Thoracic aorta (tissue), 2 donors: ENCODE measurements around the gene ADAM10. TPM values are rescaled to one million over a fixed set of nuclear protein-coding genes. Genes with fewer than 3 reads are reported as not detected.

Experiments
- ATAC-seq: fragments of 150-250 bp; one replicate; pipeline ENCODE4 v1.8.0; 2017; ENCODE audit warnings: low read depth; ENCODE audit not compliant: insufficient number of reproducible peaks, low FRiP score
- DNase-seq: peaks from one replicate; pipeline ENCODE4 v3.0.0-alpha.2; 2020; ENCODE audit warnings: low spot score
- H3K27ac ChIP-seq, 2 donors: fragments of 200-600 bp; sonication (generic); 1 replicate in 1 of 2; 2 replicates in 1 of 2; pipeline ENCODE4 v1.5.1; 2016; ENCODE audit warnings: mild to moderate bottlenecking in 2 of 2, moderate library complexity in 2 of 2
- H3K27me3 ChIP-seq: fragments of 200-600 bp; sonication (generic); replicated peaks from 2 replicates; pipeline ENCODE4 v1.6.0; 2016; ENCODE audit warnings: mild to moderate bottlenecking; ENCODE audit not compliant: insufficient read depth
- H3K36me3 ChIP-seq: fragments of 200-600 bp; sonication (generic); one replicate; pipeline ENCODE4 v1.5.1; 2016
- H3K4me1 ChIP-seq, 2 donors: fragments of 200-600 bp; sonication (generic); 1 replicate in 1 of 2; 2 replicates in 1 of 2; pipeline versions ENCODE4 v1.5.1 to v1.6.0; 2016; ENCODE audit warnings: low read depth in 2 of 2, mild to moderate bottlenecking in 1 of 2; ENCODE audit not compliant: control insufficient read depth in 1 of 2
- H3K4me3 ChIP-seq: fragments of 200-600 bp; sonication (generic); 2 replicates; pipeline ENCODE4 v1.5.1; 2016; ENCODE audit warnings: mild to moderate bottlenecking
- H3K9me3 ChIP-seq: fragments of 200-600 bp; sonication (generic); 2 replicates; pipeline ENCODE4 v1.5.1; 2016
- total RNA-seq, 2 donors: library from RNA; depleted of rRNA; stranded (reverse); fragments of >200 nt; gene quantifications; one replicate each; pipeline versions ENCODE4 v1.1.0 to v1.2.3, GENCODE V29; 2016
- TF ChIP-seq, protein P1 (sequence below): fragments of 200-600 bp; sonication (generic); IDR thresholded peaks from one replicate; pipeline ENCODE4 v1.5.1; 2019; ENCODE audit warnings: antibody characterized with exemption

ADAM10 gene
- total RNA-seq, 2 donors from 2014 or later, result 41.2 to 63.1 TPM

DNA sequence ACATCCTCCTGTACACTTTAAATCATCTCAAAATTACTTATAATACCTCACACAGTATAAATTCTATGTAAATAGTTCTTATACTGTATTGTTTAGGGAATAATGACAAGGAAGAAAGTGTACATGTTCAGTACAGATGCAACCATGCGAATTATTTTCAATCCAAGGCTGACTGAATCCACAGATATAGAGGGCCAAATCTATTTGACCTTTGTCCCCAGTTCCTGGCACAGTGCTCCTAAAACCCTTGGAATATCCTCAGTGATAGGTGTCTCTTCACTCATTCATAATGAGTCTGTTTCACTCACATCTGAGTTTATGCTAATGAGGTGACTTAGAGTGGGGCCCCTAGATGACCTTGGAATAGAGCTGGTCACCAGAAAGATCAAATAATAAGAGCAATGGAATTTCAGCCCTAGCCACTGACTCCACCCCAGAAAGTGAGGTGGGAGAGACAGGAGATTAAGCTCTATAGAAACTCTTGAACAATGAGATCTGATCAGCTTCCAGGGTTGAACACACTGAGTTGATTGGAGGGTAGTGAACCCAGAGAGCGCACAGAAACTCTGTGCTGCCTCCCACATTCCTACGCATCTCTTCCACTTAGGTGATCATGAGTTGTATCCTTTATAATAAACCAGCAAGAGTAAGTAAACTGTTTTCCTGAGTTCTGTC is 65.3 kb downstream of the ADAM10 start:
- peaks cover 5 to 22% of the 10 kb centered on the region in 2 donors for H3K4me1 ChIP-seq
- DNase-seq (no peak), ATAC-seq (no peak)
- H3K36me3 ChIP-seq, result no peaks in the 10 kb centered on the region
- H3K27me3 ChIP-seq, result no peaks in the 10 kb centered on the region
- no peak overlapping the region for H3K4me3 ChIP-seq
- TF ChIP-seq, protein P1, sequence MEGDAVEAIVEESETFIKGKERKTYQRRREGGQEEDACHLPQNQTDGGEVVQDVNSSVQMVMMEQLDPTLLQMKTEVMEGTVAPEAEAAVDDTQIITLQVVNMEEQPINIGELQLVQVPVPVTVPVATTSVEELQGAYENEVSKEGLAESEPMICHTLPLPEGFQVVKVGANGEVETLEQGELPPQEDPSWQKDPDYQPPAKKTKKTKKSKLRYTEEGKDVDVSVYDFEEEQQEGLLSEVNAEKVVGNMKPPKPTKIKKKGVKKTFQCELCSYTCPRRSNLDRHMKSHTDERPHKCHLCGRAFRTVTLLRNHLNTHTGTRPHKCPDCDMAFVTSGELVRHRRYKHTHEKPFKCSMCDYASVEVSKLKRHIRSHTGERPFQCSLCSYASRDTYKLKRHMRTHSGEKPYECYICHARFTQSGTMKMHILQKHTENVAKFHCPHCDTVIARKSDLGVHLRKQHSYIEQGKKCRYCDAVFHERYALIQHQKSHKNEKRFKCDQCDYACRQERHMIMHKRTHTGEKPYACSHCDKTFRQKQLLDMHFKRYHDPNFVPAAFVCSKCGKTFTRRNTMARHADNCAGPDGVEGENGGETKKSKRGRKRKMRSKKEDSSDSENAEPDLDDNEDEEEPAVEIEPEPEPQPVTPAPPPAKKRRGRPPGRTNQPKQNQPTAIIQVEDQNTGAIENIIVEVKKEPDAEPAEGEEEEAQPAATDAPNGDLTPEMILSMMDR, result no peak
- H3K9me3 ChIP-seq, result no peaks in the 10 kb centered on the region
- no peak overlapping the region for H3K27ac ChIP-seq

DNA sequence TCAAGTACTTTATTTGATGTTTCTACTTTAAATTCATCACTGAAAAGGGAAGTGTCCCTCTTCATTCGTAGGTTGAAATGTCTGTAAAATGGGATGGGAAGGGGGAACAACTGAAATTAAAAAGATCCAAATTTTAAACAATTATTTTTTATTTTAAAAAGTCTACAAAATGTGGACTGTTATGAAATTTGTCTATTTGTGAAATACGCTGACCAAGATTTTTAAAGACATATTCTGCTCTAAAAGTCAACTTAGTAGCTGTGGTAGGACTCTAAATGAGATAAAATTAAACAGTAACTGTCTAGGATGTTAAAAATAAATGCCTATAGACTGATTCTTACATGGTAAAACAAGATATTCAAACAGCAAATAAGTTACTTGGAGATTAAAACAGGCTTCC is 67.3 kb downstream of the ADAM10 start:
- Histone ChIP-seq H3K36me3 (no peaks in the 10 kb centered on the region), H3K27me3 (no peaks in the 10 kb centered on the region), H3K9me3 (no peaks in the 10 kb centered on the region), H3K4me1 (peaks cover 5 to 22% of the 10 kb centered on the region in 2 donors), H3K27ac (no peak overlapping the region), H3K4me3 (no peak overlapping the region)
- TF ChIP-seq, protein P1, result no peak
- ATAC-seq (no peak), DNase-seq (no peak)

DNA sequence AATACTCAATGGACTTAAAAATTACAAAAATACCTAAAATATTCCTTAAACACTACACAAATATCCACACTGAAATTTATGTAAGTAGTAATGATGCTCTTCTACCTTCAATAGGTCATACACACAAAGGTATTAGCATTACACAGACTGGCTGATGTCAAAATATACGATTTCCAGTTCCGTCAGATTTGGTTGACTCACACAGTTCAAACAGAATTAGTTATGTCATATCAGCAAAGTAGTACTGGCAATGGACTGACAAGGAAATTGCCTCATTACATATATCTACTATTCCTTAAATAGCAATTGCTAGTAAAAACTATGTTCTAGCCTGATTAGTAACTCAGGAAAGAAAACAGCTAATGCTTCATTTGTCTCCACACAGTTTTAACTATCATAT is 70.8 kb downstream of the ADAM10 start:
- peaks cover 5 to 14% of the 10 kb centered on the region in 2 donors for H3K4me1 ChIP-seq
- no peak overlapping the region for H3K4me3 ChIP-seq
- TF ChIP-seq, protein P1, result no peak
- H3K27me3 ChIP-seq, result no peaks in the 10 kb centered on the region
- ATAC-seq (no peak), DNase-seq (no peak)
- H3K27ac ChIP-seq, result no peak overlapping the region
- no peaks in the 10 kb centered on the region for H3K36me3 ChIP-seq
- H3K9me3 ChIP-seq, result no peaks in the 10 kb centered on the region

DNA sequence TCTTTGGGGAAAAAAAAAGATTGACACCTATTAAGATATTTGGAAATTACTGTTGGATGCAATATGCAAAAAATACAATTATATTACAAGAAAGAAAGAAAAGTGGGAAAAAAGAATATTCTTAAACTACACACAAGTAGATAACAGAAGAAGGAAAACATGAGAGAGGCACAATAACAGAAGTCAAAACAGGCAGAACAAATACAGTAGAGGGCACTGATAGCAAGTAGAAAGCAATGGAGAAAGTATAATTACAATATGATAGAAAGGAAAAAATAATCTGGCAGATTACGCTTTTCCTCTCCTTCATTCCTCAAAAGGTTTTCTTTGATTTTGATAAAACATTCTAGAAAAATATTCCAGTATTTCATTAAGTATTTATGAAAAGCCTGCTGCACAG is 72.1 kb downstream of the ADAM10 start:
- ATAC-seq, result no peak
- DNase-seq, result no peak
- peaks cover 5 to 11% of the 10 kb centered on the region in 2 donors for H3K4me1 ChIP-seq
- no peak overlapping the region for H3K27ac ChIP-seq
- TF ChIP-seq, protein P1, result no peak
- no peaks in the 10 kb centered on the region for H3K9me3 ChIP-seq
- H3K27me3 ChIP-seq, result no peaks in the 10 kb centered on the region
- no peak overlapping the region for H3K4me3 ChIP-seq
- H3K36me3 ChIP-seq, result no peaks in the 10 kb centered on the region

DNA sequence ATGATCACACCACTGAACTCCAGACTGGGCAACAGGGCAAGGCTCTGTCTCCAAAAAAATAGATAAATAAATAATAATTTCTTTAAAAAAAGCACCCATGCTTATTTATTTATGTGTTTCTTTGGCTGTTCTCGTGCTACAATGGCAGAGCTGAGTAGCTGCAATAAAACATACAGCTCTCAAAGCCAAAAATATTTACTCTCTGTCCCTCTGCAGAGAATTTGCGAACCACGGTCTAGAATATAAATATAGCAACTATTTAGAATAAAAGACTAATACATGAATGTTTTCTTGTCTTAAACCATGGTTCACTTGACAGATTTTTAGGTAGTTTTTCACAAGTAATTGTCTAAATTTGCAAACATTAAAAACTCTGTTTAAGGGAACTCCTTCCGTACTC is 72.7 kb downstream of the ADAM10 start:
- H3K4me1 ChIP-seq, result peaks cover under 1 to 6% of the 10 kb centered on the region in 2 donors
- H3K9me3 ChIP-seq, result no peaks in the 10 kb centered on the region
- TF ChIP-seq, protein P1, result no peak
- H3K4me3 ChIP-seq, result no peak overlapping the region
- no peak overlapping the region for H3K27ac ChIP-seq
- ATAC-seq, result no peak
- no peaks in the 10 kb centered on the region for H3K27me3 ChIP-seq
- no peaks in the 10 kb centered on the region for H3K36me3 ChIP-seq
- no peak for DNase-seq
